ENCODE data around the gene GDAP2.
A peak's percentile ranks its signal among the peaks of the same experiment; 100 is the strongest.
"Not testable (repeated sequence)": the region's sequence is repeated elsewhere in the genome, so short reads cannot be mapped to it uniquely, and the experiment has no call there.

The GDAP2 gene

DNA sequence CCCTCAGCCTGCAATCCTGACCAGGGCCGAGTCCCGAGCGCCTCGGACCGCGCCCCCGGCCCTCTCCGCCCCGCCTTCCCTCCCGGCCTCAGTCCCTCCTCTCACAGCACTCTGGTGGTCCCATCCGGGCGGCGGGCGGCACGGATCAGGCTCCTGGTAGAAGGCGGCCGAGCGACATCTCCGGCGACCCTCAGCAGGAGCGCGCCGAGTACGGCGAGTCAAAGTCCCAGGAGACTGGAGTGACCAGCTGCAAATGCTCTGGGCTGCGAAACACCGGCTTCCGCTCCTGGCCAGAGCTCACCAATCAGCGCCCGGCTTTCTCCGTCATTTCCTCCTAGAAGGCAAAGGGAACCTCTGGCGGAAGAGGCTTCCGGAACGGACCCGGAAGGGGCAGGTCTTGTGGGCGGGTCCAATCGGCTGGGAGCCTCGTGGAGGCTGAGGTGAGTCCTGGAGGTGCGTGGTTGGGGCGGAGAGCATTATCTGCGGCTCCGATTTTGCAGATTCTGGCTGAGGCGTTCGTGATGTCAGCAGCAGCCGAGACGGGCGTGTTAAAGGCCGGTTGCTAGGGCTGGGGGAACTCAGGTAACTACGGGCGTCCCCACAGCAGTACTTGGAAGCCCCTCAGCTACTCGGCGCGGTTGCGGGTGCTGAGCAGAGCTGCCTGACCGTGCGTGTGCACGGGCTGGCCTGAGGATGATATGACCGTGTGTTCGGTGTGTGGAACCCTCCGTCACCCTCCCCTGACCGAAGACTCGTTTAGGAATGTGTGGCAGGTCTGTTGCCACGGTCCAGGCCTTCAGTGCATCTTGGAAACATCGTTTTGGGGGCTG lies at the start of gene GDAP2, which contains the start of gene WDR3:
Gene GDAP2, minus strand, starts transcription at position 279 of the 830 bp plus-strand sequence. CDS start 9,264 bp downstream, outside the sequence.
Gene WDR3, plus strand, starts transcription at position 397 of the 830 bp plus-strand sequence. CDS start 3,581 bp downstream, outside the sequence.
- DNase-seq: peak; percentile 88 to 95

DNA sequence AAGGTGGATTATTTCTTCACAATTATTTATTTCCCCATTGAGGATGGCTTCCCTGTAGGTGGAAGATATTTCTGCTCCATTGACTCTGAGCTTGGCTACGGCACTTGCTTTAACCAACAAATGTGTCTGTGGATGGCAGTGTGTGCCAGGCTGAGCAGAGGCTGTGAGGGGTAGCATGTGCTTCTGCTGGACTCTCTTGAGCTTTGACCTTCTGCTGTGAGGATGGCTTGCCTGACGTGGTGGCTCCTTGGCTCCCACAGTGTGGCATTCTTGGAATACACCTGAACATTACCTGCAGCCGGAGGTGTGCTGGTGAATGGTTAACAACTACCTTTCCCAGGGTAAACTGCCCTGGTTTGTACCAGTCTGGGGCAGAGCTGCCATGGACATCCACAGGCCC lies 47.0 kb upstream of the GDAP2 start:
- no peak for DNase-seq

DNA sequence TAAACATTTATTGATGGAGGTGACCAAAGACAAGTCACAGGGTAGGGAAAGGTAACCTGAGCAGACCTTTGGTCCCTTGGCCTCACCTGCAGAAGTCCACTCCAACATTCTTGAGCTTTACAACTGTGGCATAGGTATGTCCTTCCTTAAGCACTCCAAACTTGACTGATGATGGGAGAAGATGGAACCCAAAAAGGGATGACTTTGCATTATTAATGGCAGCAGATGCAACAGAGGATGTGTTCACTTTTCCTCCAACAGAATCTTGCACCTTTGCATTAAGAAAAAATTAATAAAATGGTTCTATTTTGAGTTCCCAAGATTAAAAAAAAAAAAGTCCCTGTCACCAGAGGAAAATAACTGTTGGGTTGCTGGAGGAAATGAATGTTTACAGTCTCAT lies 42.4 kb upstream of the GDAP2 start:
- no peak for DNase-seq

GRCh38 chr1:117970252-117970651 lies 40.8 kb upstream of the GDAP2 start:
- no peak for DNase-seq

DNA sequence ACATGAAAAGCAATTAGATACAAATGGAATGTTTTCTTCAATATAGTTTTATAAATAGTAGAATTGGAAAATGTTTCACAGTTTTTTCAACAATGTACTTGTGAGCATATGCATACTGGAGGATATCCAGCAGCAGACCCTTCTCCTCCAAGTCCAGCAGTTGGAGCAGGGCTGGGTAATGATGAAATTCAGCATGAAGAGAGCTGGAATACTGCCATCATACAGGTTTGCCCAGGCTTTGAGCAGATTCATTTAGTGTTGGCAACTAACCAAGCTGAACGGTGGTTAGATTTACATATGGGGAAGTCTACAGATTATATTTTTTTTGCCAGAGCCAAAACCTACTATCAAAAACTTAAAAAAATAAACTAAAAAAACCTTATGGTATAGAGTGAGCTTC lies 38.5 kb upstream of the GDAP2 start:
- DNase-seq: no peak

DNA sequence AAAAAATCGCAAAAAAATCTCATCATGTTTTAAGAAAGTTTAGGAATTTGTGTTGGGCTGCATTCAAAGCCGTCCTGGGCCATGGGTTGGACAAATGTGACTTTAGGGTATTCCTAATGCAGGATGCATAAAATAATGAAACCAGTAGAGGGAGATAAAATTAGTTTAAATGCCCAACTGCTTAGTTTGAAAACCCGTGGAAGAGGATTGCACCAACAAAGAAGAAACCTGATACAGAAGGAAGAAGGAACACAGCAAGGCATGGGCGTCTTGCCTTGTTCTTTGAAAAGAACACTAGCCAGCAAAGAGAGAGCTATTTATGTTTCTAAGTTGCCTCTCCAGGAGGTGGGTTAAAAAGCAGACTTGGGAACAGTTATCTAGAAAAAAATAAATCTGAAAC lies 38.1 kb upstream of the GDAP2 start:
- peak in 1 of 2 experiments; percentile 11 for DNase-seq

DNA sequence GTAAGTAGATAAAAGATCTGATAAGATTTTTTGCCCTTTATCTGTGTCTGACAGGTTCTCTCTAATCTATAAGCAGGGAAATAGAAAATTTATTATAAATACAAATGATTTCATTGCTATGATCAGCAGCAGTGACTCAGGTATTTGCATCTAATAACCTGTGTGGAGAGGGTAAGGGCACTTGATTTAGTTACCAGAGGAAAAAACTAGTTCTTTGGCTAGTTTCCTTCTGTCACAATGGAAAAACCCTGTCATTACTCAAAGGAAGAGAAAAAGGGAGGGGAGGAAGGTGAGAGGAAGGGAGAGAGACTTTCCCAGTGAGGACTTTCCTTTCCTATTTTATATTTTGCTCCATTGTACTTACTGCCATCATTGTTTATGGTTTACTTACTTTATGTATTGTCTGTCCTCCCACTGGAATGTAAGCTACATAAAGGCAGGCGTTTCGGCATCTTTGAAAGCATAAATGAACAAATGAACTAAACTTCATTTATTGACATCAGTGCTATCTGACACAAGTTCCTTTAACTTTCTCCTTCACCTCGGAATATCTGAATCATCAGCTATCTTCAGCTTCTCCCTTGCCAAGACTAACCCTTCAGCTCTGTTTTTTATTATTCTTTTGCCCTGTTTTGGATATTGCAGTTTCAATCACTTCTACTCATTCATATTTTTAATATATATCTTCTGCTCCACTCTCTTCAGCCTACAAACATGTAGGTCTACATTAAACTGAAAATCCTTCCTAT lies 35.0 kb upstream of the GDAP2 start:
- DNase-seq: no peak

DNA sequence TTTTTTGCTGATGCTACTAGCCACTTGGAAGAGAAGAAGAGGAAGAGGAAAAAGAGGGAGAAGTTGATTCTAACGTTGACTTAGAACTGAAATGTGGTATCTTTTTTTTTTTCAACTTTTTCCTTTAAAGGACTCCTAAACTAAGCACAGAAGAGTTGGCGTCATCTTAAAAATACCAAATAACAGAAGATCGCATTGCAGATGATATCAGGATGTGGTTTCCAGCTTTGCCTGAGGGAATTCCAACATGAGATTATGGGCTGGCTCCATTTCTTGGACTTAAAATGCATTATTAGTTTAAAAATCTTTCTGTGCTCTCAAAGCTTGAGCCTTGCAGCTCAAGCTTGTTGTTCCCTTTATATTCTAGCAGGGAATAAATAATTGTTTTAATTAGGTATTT lies 29.9 kb upstream of the GDAP2 start:
- DNase-seq: no peak

DNA sequence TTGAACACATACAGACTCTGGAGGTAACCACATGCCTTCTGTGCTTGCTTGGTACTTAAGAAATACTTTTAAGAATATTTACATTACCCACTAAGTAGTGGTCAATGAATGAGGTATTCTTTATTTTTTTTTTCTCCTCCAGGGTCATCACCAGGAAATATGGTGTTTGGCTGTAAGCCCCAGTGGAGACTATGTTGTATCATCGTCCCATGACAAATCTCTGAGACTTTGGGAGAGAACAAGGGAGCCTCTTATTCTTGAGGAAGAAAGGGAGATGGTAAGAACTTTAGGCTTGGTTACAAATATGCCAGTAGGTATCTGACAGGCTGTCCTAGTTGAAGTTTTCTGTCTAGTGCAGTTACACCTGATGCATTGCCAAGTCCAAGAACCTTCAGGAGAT lies 23.0 kb upstream of the GDAP2 start:
- no peak for DNase-seq

DNA sequence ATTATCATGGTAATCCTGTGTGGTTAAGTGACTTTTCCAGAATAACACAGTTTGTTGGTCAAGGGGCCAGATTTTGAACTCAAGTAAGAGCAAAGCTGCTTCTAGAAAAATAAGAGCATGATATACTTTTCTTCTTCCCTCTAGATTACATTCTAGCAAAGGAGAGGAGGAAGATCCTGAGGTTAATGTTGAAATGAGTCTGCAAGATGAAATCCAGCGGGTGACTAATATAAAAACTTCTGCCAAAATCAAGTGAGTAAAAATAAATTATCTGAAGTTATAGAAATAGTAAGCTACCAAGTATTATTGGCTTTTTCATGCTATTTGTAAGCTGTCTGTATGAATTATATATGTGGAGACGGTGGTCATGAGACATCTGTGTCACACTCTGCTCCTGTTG lies 12.9 kb upstream of the GDAP2 start:
- DNase-seq: no peak

DNA sequence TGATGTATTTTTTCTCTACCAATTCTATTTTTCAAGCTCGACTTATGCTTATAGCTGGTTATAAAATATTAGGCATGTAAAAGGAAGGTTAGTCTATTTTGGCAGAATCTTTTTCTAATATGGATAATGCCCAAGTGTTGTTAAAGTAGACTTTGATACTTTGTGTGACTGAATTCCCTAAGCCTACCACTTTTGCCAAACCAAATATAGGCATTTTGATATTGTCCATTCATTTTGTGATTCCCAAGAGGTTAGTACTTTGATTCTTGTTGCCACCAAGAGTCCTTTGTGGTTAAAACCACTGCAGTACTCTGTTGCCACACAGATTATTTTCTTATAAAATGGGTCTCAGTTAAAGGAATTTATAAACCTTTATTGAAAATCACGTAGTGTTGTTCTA lies 4.3 kb upstream of the GDAP2 start:
- DNase-seq: no peak

DNA sequence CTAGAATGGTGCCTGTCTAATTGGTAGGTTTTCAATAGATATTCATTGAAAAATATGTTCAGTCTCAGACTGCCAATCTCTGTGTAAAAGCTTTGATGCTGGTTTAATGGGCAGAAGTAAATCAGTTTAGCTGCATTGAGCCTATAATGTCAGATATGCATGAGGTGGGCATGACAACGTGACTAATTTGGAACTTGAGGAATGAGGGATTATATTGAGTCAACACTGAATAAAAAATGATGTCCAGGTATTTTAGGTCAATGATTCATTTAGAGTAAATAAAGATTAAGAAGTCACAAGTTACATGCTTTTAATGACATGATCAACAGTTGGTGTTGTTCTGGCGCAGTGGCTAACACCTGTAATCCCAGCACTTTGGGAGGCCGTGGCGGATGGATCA lies 3.2 kb upstream of the GDAP2 start:
- DNase-seq: no peak

- DNase-seq: no peak
Observed at GRCh38 chr1:117930484-117930883, 1.1 kb upstream of the GDAP2 start.

GRCh38 chr1:117930173-117930447 lies 689 bp upstream of the GDAP2 start:
- no peak for DNase-seq

DNA sequence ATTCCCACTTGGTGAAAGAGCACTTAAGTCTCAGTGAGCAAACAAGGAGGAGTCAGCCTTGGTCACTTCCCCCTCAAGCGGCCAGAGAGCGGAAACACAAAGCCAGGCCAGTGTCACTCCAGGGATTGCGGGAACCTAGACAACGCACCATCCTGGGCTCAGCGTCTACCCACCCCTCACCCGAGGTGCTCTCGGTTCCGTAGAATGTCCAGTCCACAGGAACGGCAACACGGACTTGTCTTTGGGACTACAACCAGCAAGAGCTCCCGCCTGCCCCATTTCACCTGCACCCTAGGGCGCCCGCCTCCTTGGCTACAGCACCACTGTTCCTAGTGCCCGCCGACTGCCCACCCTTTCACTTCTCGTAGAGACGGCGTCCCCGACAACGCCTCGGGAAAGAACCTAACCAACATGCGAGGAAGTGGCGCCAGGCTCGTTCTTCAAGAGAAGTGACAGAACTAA lies 509 bp downstream of the GDAP2 start:
- peak; percentile 27 to 60 for DNase-seq

DNA sequence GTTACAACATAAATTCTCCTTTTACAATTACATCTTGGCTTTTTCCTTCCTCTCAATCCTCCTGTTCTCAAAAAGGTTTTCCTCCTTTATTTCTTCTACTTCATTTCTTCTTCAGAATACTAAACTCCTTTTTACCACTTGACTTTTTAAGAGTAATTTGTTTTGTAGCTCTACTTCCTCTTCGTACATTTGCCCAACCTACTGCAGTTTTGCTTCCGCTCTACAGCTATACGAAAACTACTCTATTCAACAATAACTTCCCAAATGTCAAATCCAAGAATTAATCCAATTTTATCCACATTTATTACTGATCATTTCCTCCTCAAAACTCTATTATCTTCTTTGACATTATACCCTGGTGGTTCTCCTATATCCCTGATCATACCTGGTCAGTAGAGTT lies 3.4 kb downstream of the GDAP2 start:
- DNase-seq: no peak

DNA sequence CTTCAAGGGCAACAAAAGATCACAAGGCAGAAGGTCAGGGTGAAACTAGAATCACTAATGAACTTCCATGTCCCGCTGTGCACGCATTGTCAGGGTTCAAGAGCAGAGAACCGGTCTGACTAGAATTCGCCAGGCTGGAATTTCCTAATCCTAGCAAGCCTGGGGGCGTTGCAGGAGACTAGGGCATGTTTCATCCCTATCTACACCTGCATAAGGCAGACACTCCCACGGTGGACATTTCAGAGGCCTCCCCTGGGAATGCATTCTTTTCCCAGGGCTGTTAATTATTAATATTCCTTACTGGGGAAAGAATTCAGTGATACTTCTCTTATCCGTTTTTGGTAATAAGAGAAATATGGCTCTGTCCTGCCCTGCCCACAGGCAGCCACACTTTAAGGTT lies 6.7 kb downstream of the GDAP2 start:
- DNase-seq: not testable (repeated sequence)

DNA sequence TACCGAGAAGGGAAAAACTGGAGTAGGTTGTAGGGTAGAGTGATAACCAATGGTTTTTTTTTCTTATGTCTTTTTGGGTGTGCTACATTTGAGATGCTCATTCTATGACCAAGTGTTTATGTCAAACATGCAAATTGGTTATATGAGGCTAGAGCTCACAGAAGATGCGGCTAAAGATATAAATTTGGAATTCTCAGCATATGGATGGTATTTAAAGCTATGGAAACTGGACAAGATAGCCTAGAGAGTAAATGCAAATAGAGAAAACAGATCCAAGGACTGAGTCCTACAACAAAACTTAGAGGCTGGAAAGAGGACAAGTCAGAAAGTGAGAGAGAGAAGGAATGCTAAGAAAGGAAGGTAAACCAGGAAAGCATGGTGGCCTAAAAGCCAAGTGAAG lies 7.4 kb downstream of the GDAP2 start:
- no peak for DNase-seq

DNA sequence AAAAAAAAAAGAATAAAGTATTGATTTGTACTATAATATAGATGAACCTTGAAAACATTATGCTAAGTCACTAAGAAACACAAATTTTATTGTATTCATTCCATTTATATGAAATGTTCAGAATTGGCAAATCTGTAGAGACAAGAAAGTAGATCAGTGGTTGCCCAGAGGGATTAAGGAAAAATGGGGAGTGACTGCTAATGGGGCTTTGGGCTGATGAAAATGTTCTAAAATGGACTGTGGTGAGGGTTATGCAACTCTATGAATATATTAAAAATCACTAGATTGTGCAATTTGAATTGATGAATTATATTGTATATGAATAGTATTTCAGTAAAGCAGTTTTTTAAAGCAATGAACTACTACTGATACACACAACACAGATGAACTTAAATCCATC lies 10.0 kb downstream of the GDAP2 start:
- DNase-seq: no peak

DNA sequence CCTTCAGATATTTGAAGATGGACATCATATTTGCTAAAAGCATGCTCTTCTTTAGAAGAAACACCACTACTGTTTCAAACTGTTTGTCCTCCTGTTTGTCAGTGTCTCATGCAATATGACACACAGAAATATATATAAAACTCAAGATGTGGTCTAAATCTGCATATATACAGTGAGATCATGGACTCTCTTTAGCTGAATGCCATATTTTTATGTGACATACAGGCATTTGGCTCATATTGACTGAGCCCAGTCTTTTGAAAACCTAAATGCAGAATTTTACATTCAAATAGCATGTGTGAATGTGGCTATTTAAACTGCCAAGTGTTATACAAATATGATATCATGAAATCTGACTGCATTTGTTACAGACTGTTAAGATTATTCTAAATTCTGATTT lies 18.4 kb downstream of the GDAP2 start:
- no peak for DNase-seq

DNA sequence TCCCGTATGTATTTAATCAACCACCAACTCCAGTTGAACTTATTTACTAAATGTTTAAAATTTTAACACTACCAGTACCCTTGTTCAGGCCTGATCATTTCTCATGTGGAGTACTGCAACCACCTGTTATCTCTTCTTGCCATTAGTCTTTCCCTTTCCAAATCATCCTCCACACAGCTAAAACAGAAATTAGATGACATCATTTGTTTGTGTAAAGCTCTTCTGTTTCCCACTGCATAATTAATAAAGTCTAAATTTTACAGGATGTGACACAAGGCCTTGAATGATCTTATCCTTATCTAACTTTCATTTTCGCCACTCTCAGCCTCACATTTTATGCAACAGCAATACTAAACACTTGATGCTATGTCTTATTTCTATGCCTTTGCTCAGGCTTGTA lies 24.4 kb downstream of the GDAP2 start:
- DNase-seq: no peak

DNA sequence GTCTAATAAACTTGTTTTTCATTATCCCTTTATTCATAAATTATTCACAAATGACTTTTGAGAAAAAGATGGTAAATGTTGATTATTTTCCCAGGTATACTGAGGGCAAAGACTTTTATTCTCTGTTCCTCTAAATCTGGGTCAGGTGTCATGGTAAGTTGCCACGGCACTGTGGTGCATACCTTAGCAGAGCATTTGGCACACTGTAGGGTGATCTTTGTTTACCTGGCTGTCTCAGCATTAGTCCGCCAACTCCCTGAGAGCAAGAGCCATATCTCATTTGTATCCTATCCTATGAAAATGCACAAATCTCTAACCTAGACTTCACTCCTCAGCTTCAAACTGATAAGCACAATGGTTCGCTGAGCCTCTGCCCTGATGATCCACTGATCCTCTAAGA lies 24.9 kb downstream of the GDAP2 start:
- DNase-seq: no peak

GRCh38 chr1:117902944-117903343 lies 26.5 kb downstream of the GDAP2 start:
- DNase-seq: no peak

DNA sequence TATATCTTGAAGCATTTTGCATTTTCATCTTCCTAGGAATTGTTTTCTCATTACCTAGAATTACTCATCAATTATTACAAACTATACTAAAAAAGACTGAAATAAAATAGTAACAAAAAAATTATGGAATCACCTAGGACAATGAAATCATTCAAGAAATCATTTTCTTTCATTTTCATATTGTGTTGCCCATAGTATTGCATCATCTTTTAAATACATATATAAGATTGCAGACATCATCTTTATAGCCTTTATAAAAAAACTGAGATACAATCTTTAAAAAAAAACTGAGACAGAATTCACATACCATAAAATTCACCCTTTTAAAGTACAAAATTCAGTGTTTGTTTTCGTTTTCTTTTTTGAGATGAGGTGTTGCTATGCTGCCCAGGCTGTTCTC lies 29.6 kb downstream of the GDAP2 start:
- DNase-seq: no peak

Data from NCI-H524 (cell line).